ENCODE results near the gene WFIKKN2.

WFIKKN2 gene

GRCh38 chr17:50813583-50813982 lies 21.8 kb upstream of the WFIKKN2 start:
- no peak for FAIRE-seq

GRCh38 chr17:50815400-50815799 lies 20.0 kb upstream of the WFIKKN2 start:
- no peak for FAIRE-seq

GRCh38 chr17:50816271-50816670 lies 19.1 kb upstream of the WFIKKN2 start:
- no peak for FAIRE-seq

GRCh38 chr17:50816771-50817751 lies 18.3 kb upstream of the WFIKKN2 start:
- no peak for FAIRE-seq

DNA sequence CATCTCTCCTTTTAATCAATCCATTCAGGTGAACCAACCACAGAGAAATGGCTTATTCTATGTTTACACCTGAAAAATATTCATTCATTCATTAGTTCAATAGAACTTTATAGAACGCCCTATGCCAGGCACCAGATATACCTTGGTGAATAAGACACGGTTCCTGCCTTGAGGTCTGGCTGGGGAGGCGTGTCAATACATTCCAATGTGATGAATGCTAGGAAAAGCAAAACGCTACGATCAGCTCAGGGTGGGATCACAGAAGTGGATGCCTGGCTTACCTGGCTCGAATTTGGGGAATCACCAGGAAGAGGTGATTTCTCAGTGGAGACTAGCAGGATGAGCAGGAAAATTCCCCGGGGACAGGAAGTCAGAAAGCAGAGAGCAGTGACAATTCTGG lies 17.5 kb upstream of the WFIKKN2 start:
- no peak for FAIRE-seq

GRCh38 chr17:50818261-50818660 lies 17.1 kb upstream of the WFIKKN2 start:
- no peak for FAIRE-seq

GRCh38 chr17:50818921-50819657 lies 16.3 kb upstream of the WFIKKN2 start:
- no peak for FAIRE-seq

- no peak for FAIRE-seq
Measured at GRCh38 chr17:50820651-50821050, 14.7 kb upstream of the WFIKKN2 start.

DNA sequence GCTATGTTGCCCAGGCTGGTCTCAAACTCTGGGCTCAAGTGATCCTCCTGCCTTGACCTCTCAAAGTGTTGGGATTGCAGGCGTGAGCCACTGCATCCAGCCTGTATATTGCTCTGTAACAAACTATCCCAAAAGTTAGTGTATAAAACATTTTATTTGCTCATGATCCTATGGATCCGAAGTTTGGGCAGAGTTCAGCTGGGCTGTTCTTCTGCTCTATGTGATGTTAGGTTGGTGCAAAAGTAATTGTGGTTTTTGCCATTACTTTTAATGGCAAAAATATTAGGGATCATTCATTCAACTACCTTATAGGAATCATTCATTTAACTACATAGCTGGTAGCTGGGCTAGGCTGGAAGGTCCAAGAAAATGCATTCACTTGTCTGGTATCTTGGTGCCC lies 12.8 kb upstream of the WFIKKN2 start:
- FAIRE-seq: no peak

DNA sequence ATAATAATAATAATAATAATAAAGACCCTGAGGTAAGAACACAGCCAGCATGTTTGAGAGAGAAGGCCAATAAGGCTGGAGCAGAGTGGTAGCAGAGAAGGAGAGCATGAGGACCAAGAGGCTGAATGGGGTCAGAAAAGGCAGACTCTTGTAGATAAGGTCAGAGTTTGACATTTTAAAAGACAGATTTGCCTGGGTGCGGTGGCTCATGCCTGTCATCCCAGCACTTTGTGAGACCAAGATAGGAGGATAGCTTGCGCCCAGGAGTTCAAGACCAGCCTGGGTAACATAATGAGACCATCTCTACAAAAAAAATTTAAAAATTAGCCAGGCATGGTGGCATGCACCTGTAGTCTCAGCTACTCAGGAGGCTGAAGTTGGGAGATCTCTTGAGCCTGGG lies 11.0 kb upstream of the WFIKKN2 start:
- FAIRE-seq: no peak

DNA sequence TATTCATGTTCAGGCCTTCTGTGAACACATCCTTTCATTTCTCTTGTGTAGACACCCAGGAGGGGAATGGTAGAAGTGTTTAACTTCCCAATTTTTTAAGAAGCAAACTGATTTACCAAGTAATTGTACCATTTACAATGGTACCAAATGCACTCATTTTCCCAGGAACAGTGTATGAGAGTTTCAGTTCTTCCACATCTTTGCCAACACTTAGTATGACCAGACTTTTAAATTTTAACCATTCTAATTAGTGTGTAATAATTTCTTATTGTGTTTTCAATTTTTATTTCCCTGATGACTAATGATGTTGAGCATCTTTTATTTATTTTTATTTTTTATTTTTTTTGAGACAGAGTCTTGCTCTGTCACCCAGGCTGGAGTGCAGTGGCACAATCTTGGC lies 10.2 kb upstream of the WFIKKN2 start:
- no peak for FAIRE-seq

DNA sequence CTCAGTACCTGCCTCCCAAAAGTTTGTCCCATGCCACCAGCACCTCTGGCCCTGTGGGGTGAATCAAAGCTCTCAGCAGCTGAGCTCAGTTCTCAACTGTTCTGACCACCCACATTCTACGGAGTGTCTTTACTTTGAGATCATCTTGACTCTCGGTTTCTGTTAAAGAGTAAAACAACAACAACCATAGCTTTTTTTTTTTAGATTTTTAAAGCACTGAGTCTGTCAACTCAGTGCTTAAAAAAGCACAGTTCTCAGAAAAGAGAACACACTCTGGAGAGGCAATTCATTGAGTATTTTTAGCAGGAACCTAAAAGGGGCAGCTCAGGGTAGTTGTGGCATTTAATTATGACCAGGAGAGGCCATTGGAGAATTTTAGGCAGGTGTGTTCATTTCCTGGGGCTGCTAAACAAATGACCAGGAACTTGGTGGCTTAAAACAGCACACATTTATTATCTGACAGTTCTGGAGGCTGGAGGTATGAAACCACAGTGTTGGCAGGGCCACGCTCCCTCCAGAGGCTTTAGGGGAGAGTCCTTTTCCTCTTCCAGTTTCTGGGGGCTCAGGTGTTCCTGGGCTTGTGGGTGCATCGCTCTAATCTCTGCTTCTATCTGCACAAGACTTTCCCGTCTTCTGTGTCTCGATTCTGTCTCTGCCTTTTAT lies 6.7 kb upstream of the WFIKKN2 start:
- no peak for FAIRE-seq

DNA sequence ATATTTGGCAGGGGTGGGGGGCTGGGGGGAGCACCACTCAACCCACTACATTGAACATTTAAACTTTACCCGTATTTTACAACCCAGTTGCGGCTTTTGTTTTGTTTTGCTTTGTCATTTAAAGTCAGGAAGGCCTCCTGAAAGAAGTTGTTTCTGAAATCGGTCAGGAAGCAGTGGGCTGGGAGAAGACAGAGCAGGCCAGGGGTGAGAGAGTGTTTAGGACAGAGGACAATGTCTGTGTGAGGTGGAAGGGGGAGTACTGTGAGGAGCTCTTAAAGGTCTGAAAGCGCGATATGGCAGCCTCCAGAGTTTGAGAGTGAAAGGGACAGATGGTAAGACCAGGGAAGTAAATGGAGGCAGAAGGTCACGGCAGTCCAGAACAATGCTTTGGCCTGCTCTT lies 6.1 kb upstream of the WFIKKN2 start:
- FAIRE-seq: no peak

DNA sequence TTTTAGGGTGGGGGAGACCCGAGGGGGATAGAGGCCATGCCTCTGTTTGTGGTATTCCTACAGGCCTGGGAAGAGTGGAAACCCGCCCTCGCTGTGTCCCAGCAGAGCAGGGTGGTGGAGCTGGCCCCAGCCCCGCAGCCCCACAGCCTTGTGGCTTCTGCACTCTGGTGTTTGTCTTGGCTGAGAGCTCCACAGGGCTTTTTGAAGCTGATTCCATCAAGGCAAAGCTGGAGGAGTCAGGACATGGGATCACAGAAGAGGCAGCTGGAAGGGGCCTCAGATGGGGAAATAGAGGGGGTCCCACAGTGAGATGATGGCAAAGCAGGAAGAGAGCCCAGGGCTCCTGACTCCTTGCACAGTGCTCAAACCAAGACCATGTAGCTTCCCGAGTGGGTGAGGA lies 5.0 kb upstream of the WFIKKN2 start:
- FAIRE-seq: no peak

DNA sequence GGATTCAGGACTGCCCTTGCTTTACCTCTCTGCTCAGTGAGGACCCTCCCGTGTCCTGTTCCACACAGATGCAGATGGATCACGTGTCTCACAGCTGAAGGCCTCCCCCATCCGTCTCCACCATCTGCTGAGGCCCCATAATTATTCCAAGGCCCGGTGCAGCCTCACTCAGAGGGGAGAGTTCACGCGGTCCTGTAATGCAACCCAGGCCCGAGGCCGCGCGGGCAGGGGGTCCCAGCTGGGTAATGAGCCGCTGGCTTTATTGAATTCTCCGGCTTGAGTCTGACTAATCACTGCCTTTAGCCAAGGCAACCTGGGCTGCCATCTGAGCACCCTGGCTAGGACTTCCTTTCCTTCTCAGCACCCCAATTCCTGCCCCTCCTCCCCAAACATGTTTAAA lies 4.4 kb upstream of the WFIKKN2 start:
- FAIRE-seq: no peak

DNA sequence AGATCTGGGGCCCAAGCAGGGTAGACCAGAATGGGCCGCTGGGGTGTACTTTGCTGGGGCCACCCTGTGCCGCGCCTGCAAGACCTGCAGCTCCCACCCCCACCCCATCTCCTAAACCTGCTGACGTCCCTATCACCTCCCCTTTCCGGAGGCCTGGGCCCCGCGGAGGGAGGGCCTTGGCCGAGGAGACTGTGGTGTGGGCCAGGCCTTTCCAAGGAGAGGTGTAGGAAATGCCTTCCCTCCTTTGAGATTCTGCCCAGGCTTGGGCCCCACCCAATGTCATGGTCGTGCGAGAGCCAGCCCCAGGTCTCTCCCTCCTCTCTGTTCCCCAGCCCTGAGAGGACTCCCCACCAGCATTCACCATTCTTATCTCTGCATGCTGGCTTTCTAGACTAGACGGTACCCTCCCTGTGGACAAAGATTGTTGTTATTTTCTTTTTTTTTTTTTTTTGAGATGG lies 3.9 kb upstream of the WFIKKN2 start:
- no peak for FAIRE-seq

- no peak for FAIRE-seq
Measured at GRCh38 chr17:50832267-50832863, 3.0 kb upstream of the WFIKKN2 start.

GRCh38 chr17:50832864-50833381 lies 2.5 kb upstream of the WFIKKN2 start:
- FAIRE-seq: no peak

DNA sequence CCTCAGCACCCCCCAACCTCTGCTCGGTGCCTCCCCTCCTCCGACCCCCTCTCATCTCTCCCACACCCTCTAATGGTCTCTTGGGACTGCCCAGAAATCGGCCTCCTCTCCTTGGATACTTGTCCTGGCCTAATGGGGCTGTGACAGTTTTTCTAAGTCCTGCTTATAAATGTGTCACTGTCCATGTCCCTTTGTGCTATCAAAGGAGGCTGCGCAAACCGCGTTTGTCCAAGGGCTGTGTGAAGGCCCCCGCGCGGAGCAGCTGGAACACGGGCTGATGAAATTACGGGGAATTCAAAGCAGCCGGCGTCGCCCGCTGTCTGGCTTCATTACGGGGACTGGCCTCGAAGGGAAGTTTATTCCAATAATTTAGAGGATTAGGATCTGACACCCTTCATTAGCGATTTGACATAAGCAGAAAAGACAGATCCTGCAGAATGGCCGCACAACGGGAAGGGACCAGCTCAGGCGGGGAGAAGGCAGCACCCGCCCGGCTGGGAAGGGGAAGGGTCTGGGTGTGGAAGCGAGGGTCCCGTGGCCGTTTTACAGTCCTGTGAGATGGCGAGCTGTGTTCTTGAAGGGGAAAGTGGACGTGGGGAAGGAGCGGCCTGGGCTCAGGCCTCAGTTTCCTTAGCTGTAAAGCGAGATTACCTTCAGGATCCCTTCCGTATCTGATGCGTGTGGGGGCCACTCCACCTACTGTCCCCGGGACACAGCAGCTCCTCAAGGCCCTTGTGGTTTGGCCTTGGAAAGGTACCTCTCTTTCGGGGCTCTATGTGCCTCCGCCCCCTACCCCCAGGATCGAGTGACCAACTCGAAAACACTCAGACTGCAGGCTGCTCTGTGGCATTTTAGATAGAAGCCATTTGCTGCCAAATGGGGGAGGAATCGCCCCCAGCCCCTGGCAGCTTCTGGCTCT lies 1.6 kb upstream of the WFIKKN2 start:
- no peak for FAIRE-seq

GRCh38 chr17:50834429-50835300 lies 721 bp upstream of the WFIKKN2 start:
- FAIRE-seq: no peak

Measured in colon (tissue), 2 donors.